GM19193 (cell line): ENCODE results near the gene CA11.

ENCODE experiments used
- POLR2A ChIP-seq: IDR thresholded peaks from 4 replicates; pipeline ENCODE4 v1.6.1; 2011; ENCODE audit not compliant: insufficient read depth, insufficient read length; ENCODE audit errors: extremely low read depth

Gene CA11

GRCh38 chr19:48627865-48628314 lies 18.1 kb downstream of the CA11 start:
- no peak for TF ChIP-seq POLR2A

DNA sequence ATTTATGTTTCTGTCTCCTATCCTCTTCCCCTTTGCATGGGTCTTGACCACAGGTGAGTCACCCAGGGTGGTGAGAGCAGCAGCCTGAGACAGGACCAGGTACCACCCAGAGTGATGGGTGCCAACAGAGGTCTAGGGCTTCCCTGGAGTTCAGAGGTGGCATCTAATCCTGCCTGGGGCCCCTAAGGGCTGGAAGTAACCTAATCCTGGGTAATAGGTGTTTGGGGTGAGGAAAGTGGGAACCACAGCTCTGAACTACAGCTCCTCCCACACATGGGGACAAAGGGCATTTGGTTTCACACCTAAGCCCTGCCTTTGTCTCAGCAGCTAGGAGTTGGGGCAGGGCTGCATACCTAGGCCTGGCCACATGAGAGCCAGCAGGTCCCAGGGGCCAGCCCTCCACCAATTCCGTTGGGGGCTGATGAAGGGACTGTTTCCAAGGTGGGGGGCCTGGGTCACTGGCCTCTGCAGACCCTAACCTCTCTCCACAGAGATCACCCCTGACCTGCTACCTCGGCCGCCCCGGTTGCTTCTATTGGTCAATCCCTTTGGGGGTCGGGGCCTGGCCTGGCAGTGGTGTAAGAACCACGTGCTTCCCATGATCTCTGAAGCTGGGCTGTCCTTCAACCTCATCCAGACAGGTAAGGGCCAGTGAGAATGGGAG lies 18.7 kb downstream of the CA11 start:
- no peak for TF ChIP-seq POLR2A

DNA sequence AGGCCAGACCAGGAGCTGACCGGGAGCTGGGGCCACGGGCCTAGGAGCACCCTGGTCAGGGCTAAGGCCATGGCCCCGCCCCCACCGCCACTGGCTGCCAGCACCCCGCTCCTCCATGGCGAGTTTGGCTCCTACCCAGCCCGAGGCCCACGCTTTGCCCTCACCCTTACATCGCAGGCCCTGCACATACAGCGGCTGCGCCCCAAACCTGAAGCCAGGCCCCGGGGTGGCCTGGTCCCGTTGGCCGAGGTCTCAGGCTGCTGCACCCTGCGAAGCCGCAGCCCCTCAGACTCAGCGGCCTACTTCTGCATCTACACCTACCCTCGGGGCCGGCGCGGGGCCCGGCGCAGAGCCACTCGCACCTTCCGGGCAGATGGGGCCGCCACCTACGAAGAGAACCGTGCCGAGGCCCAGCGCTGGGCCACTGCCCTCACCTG lies 20.1 kb downstream of the CA11 start:
- TF ChIP-seq POLR2A, result no peak

GRCh38 chr19:48624791-48625723 lies 20.9 kb downstream of the CA11 start:
- no peak for TF ChIP-seq POLR2A

DNA sequence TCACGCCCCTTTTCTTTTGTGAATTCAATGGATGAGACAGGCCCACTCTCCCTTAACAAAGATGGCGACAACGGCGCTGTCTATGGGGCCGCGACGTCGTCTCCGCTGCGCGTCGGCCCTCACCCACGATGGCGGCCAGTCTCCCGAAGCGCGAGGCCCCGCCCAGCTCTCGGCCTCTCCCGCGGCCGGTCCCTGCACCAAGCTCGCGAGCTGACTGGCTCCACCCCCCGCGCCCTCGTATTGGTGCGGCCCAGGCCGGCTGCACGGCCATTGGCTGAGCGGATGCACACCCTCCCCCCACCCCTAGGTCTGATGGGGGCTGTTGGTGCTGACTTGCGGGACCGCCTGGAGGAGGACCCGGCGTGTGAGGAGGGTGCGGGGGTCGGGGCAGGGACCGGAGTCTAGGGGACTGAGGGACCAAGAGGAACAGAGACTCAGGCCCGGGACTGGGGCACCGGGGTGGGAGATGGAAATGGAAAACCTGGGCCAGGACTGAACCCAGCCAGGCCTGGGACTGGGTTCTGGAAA lies 21.9 kb downstream of the CA11 start:
- peak; percentile 51 for TF ChIP-seq POLR2A

- TF ChIP-seq POLR2A, result no peak
These were observed 22.4 kb downstream of the CA11 start for GRCh38 chr19:48623556-48624066.

GRCh38 chr19:48619692-48620585 lies 26.0 kb downstream of the CA11 start:
- no peak for TF ChIP-seq POLR2A

- TF ChIP-seq POLR2A, result peak; percentile 98
These were observed 26.9 kb downstream of the CA11 start, which contains the start of the genes RPL18 and SPHK2 for GRCh38 chr19:48618916-48619691. Gene RPL18, minus strand, starts transcription at chr19:48619178. Its CDS starts 35 bp downstream, at chr19:48619143. Gene SPHK2, plus strand, starts transcription at chr19:48619506. Its CDS starts 1,009 bp downstream, at chr19:48620515.

DNA sequence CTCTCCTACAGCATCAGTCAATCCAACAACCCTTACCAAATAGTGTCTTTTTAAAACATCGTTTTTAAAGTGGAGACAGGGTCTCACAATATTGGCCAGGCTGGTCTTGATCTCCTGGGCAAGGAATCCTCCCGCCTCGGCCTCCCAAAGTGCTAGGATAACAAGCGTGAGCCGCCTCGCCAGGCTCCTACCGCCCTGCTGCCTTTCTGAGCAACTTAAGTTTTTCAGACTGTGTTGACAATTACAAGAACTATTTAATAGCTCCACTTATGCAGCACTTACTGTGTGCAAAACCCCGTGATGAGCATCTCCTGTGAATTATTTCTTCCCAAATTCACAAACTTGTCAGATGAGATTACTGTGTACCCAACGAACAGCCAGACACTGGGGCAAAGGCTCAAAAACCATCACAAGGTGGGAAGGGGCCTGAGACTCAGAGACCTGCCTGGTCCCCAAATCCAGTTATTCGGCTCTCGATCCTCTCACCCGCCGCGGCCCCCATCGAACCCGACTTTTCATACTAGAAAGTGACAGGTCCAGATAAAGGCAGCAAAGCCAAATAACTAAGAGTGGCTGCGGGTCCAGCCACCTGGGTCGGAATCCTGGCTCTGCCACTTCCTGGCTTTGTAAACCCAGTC lies 27.6 kb downstream of the CA11 start:
- no peak for TF ChIP-seq POLR2A

- peak; percentile 27 for TF ChIP-seq POLR2A
These were observed 28.6 kb downstream of the CA11 start for GRCh38 chr19:48617146-48617937.

DNA sequence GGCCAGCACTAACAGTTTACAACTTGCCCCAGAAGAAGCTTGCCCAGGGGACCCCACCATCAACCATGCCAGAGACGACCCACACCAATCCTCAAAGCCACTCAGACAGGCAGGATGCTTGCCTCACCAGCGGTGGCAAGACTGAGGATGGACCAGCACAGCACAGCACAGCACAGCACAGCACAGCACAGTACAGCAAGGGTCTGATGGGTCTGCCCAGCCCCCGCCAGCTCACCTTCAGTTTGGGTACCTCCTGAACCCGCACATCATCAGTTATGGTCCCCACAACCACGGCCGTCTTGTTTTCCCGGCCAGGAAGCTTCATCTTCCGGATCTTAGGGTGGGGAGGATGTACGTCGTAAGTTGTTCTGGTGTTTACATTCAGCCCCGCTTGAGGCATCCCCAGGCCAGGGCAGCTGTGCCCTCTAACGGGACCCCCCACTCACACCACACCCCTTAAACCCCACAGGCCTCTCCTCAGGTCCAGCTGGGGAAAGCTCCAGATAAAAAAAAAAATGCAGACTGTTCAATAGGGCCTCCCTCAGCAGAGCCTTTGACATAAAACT lies 29.4 kb downstream of the CA11 start:
- TF ChIP-seq POLR2A, result no peak

DNA sequence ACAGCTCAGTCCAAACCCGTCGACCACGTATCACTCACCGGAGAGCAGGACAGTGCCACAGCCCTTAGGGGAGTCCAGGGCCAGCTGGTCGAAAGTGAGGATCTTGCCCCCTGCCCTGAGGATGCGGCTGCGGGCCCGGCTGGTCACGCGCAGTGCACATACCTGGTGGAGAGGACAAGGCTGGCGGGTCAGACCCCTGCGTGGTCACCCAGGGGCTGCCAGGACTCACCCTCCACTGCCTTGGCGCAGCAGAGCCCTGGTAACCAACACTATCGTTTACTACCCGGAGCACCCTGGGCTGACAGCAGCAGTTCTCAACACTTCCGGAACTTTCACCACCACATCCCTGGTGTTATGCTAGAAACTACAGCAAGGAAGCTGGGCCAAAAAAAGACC lies 29.9 kb downstream of the CA11 start:
- no peak for TF ChIP-seq POLR2A

DNA sequence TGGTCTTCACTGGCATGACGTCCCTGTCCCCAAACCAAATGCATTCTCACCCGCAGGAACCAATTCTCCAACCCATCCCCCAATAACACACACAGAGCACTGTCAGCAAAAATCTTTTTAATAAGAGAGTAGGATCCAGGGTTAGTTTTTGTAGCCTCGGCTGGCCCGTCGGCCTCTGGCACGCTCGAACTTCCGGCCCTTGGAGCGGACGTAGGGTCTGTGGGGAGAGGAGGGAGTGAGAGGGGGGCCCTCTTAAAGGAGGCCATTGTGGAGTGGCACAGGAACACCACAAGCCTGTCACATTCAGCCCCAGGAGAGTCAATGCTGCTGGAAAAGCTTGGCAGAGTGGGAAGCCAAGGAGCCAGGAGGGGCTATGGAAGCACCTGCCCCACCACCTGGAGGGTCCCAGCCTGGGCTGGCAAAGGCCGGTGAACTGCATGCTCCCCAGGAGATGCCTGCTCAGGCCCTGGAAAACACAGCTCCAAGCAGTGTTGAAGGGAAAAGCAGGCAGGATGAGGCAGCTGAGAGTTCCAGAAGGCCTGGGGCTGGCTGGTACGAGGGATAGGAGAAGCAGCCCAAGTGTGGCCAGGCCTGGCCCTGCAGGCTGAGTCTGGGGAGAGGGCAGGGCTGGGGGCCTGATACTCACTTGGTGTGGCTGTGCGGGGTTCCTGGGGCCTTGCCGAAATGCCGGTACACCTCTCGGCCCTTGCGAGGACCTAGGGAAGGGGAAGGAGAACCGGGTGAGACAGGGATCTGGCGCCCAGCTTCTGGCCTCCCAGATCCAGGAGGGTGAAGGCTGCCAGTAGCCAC lies 30.6 kb downstream of the CA11 start:
- TF ChIP-seq POLR2A, result no peak
